Measurements from ENCODE around the gene DPP7.

Gene DPP7

GRCh38 chr9:137076636-137077009, 37.9 kb downstream of the DPP7 start:
- Mint-ChIP-seq H3K4me3 (peak overlapping the region; percentile 66), H3K9me3 (no peaks in the 10 kb centered on the region), H3K4me1 (peaks cover 10% of the 10 kb centered on the region), H3K27me3 (ENCODE audit: low read depth, poor library complexity) (peaks cover 83% of the 10 kb centered on the region), H3K27ac (no peak overlapping the region), H3K36me3 (ENCODE audit: low read depth) (no peaks in the 10 kb centered on the region)
- no peak for TF ChIP-seq CTCF (IDR thresholded peaks at IDR 0.05)
- DNase-seq: no peak

GRCh38 chr9:137075275-137075775, 39.2 kb downstream of the DPP7 start:
- H3K36me3 Mint-ChIP-seq (ENCODE audit: low read depth): no peaks in the 10 kb centered on the region
- H3K4me1 Mint-ChIP-seq: peaks cover 20% of the 10 kb centered on the region
- no peak for TF ChIP-seq CTCF (IDR thresholded peaks at IDR 0.05)
- H3K9me3 Mint-ChIP-seq: no peaks in the 10 kb centered on the region
- H3K27ac Mint-ChIP-seq: no peak overlapping the region
- H3K27me3 Mint-ChIP-seq (ENCODE audit: low read depth, poor library complexity): peaks cover 70% of the 10 kb centered on the region
- H3K4me3 Mint-ChIP-seq: no peak overlapping the region
- no peak for DNase-seq

GRCh38 chr9:137074657-137075274, 39.8 kb downstream of the DPP7 start:
- no peak for DNase-seq
- Mint-ChIP-seq H3K9me3 (no peaks in the 10 kb centered on the region), H3K4me3 (no peak overlapping the region), H3K27me3 (ENCODE audit: low read depth, poor library complexity) (peaks cover 64% of the 10 kb centered on the region), H3K36me3 (ENCODE audit: low read depth) (no peaks in the 10 kb centered on the region), H3K27ac (no peak overlapping the region), H3K4me1 (peaks cover 20% of the 10 kb centered on the region)
- TF ChIP-seq CTCF (IDR thresholded peaks at IDR 0.05): no peak

- Mint-ChIP-seq H3K9me3 (no peaks in the 10 kb centered on the region), H3K27me3 (ENCODE audit: low read depth, poor library complexity) (peaks cover 56% of the 10 kb centered on the region), H3K4me3 (no peak overlapping the region), H3K36me3 (ENCODE audit: low read depth) (no peaks in the 10 kb centered on the region), H3K27ac (no peak overlapping the region), H3K4me1 (peaks cover 20% of the 10 kb centered on the region)
- TF ChIP-seq CTCF (IDR thresholded peaks at IDR 0.05): no peak
- no peak for DNase-seq
Measured at GRCh38 chr9:137073992-137074399, 40.5 kb downstream of the DPP7 start.

GRCh38 chr9:137071282-137071681, 43.3 kb downstream of the DPP7 start:
- peaks cover 40% of the 10 kb centered on the region for H3K27me3 Mint-ChIP-seq (ENCODE audit: low read depth, poor library complexity)
- no peaks in the 10 kb centered on the region for H3K36me3 Mint-ChIP-seq (ENCODE audit: low read depth)
- H3K4me1 Mint-ChIP-seq: peaks cover 19% of the 10 kb centered on the region
- no peak overlapping the region for H3K27ac Mint-ChIP-seq
- no peak for DNase-seq
- H3K9me3 Mint-ChIP-seq: no peaks in the 10 kb centered on the region
- no peak for TF ChIP-seq CTCF (IDR thresholded peaks at IDR 0.05)
- peak overlapping the region; percentile 79 for H3K4me3 Mint-ChIP-seq

GRCh38 chr9:137070906-137071275, 43.6 kb downstream of the DPP7 start:
- H3K9me3 Mint-ChIP-seq: no peaks in the 10 kb centered on the region
- H3K36me3 Mint-ChIP-seq (ENCODE audit: low read depth): no peaks in the 10 kb centered on the region
- H3K4me3 Mint-ChIP-seq: peak overlapping the region; percentile 79
- peaks cover 19% of the 10 kb centered on the region for H3K4me1 Mint-ChIP-seq
- H3K27ac Mint-ChIP-seq: no peak overlapping the region
- peak; percentile 54 for DNase-seq
- peaks cover 36% of the 10 kb centered on the region for H3K27me3 Mint-ChIP-seq (ENCODE audit: low read depth, poor library complexity)
- peak; percentile 19 for TF ChIP-seq CTCF (IDR thresholded peaks at IDR 0.05)

All from nephron progenitor cell (in vitro differentiated cells).